Measurements from ENCODE around the gene HSD17B1. TPM values are rescaled to one million over a fixed set of nuclear protein-coding genes. Genes with fewer than 3 reads are reported as not detected.

The HSD17B1 gene
- total RNA-seq, 1 experiment from 2014 or later: 18.1 TPM

DNA sequence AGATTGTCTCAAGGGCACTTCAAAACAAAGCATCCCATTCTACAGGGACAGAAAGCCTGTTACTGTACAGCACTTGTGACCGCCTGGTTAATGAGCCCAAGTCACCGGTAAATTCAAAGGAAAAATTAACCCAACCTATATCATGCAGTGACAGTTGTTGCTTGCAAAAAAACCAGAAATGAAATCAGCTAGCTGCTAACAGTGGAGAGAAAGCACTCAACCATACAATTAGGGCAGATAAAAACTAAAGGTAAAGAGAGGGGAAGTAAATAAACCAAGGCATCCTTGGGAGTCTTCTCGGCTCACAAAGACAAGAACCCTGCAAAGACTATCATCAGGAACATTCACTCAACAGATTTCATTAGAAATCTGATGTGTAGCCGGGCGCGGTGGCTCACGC lies 50.6 kb downstream of the HSD17B1 start:
- intact Hi-C loops (cut with micrococcal nuclease): no loop called here
- Mint-ChIP-seq H3K9me3 (ENCODE audit: unreplicated experiment) (no peaks in the 10 kb centered on the region), H3K4me1 (ENCODE audit: insufficient read depth, unreplicated experiment) (peaks cover 15% of the 10 kb centered on the region), H3K27ac (ENCODE audit: low read depth, unreplicated experiment) (no peak overlapping the region), H3K27me3 (ENCODE audit: insufficient read depth, unreplicated experiment) (no peaks in the 10 kb centered on the region), H3K36me3 (ENCODE audit: insufficient read depth, unreplicated experiment) (peaks cover 32% of the 10 kb centered on the region), H3K4me3 (ENCODE audit: unreplicated experiment) (no peak overlapping the region)
- TF ChIP-seq, protein P1, sequence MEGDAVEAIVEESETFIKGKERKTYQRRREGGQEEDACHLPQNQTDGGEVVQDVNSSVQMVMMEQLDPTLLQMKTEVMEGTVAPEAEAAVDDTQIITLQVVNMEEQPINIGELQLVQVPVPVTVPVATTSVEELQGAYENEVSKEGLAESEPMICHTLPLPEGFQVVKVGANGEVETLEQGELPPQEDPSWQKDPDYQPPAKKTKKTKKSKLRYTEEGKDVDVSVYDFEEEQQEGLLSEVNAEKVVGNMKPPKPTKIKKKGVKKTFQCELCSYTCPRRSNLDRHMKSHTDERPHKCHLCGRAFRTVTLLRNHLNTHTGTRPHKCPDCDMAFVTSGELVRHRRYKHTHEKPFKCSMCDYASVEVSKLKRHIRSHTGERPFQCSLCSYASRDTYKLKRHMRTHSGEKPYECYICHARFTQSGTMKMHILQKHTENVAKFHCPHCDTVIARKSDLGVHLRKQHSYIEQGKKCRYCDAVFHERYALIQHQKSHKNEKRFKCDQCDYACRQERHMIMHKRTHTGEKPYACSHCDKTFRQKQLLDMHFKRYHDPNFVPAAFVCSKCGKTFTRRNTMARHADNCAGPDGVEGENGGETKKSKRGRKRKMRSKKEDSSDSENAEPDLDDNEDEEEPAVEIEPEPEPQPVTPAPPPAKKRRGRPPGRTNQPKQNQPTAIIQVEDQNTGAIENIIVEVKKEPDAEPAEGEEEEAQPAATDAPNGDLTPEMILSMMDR (IDR thresholded peaks at IDR 0.05; ENCODE audit: unreplicated experiment): no peak
- CTCF ChIA-PET: interaction anchor here (1.4 kb wide), 1 partner anchor 76 kb away, joined by 5 read pairs; no protein-coding TSS in a partner anchor
- no TSS peak for BruUV-seq (replicated peaks)
- POLR2A ChIA-PET: no interaction called here
- no peak for DNase-seq (ENCODE audit: unreplicated experiment)

Small RNA genes within 50 kb of the gene (microRNA-seq; reads per million reads assigned to microRNA genes)
- 3.2 reads per million, percentile 23 among the genes with 10 or more reads in this experiment for gene MIR5010

Other genes with a start within 250 kb of the HSD17B1 start
- gene STAT3, start 164.5 kb upstream of the HSD17B1 start, total RNA-seq (2022): 89.2 and 115 TPM in 2 replicates
- gene CAVIN1, start 129.7 kb upstream of the HSD17B1 start, total RNA-seq (2022): 137 and 143 TPM in 2 replicates
- gene ATP6V0A1, start 94.0 kb upstream of the HSD17B1 start, total RNA-seq (2022): 56.0 and 60.5 TPM in 2 replicates
- gene NAGLU, start 16.7 kb upstream of the HSD17B1 start, total RNA-seq (2022): 21.0 and 29.5 TPM in 2 replicates
- 82.6 and 89.2 TPM in 2 replicates for gene COASY, start 9.2 kb downstream of the HSD17B1 start, total RNA-seq (2022)
- 37.3 and 39.6 TPM in 2 replicates for gene MLX, start 14.2 kb downstream of the HSD17B1 start, total RNA-seq (2022)
- gene PSMC3IP, start 24.8 kb downstream of the HSD17B1 start, total RNA-seq (2022): 10.3 and 12.0 TPM in 2 replicates
- gene RETREG3, start 56.5 kb downstream of the HSD17B1 start, total RNA-seq (2022): 45.2 and 46.0 TPM in 2 replicates
- gene TUBG1, start 56.8 kb downstream of the HSD17B1 start, total RNA-seq (2022): 57.8 and 60.2 TPM in 2 replicates
- gene TUBG2, start 106.4 kb downstream of the HSD17B1 start, total RNA-seq (2022): 21.3 and 23.4 TPM in 2 replicates
- 12.5 and 12.9 TPM in 2 replicates for gene PLEKHH3, start 124.1 kb downstream of the HSD17B1 start, total RNA-seq (2022)
- 0.21 and 0.22 TPM in 2 replicates for gene CCR10, start 128.9 kb downstream of the HSD17B1 start, total RNA-seq (2022)
- gene CNTNAP1, start 129.6 kb downstream of the HSD17B1 start, total RNA-seq (2022): 1.2 and 1.5 TPM in 2 replicates
- 31.1 and 31.7 TPM in 2 replicates for gene EZH1, start 192.1 kb downstream of the HSD17B1 start, total RNA-seq (2022)
- gene RAMP2, start 208.3 kb downstream of the HSD17B1 start, total RNA-seq (2022): not detected in 2 replicates
- 84.3 and 96.0 TPM in 2 replicates for gene VPS25, start 220.5 kb downstream of the HSD17B1 start, total RNA-seq (2022)
- 2.3 and 5.4 TPM in 2 replicates for gene WNK4, start 227.7 kb downstream of the HSD17B1 start, total RNA-seq (2022)
- 41.0 and 52.7 TPM in 2 replicates for gene COA3, start 245.8 kb downstream of the HSD17B1 start, total RNA-seq (2022)
- gene CNTD1, start 245.9 kb downstream of the HSD17B1 start, total RNA-seq (2022): not detected in 2 replicates

Measured in MCF 10A (cell line).